Panc1 (cell line): ENCODE data around the gene PLCZ1. TPM values are rescaled to one million over a fixed set of nuclear protein-coding genes. Genes with fewer than 3 reads are reported as not detected.
"Not testable (repeated sequence)": the region's sequence is repeated elsewhere in the genome, so short reads cannot be mapped to it uniquely, and the experiment has no call there.

Experiments used
- ATAC-seq: fragments of 200-7000 bp; cut with Tn5 transposase; 2 replicates; pipeline ENCODE4 v1.9.1; 2020; ENCODE audit warnings: mild to moderate bottlenecking, moderate library complexity
- BruUV-seq: library from RNA; stranded (reverse); fragments of 400-500 nt; replicated peaks from 2 replicates; lab custom pipeline; 2021; lab: Mats Ljungman, UMichigan
- CTCF ChIA-PET: fragments of 300-600 bp; sonication (Branson Sonifier 250); formaldehyde crosslinking; loops from one replicate; lab custom pipeline; 2022; ENCODE audit warnings: antibody characterized with exemption; lab: Charles Lee
- POLR2A ChIA-PET: fragments of 300-600 bp; sonication (Branson Sonifier 250); formaldehyde crosslinking; loops from one replicate; lab custom pipeline; 2022; ENCODE audit warnings: antibody characterized with exemption; lab: Charles Lee
- DNase-seq: peaks from one replicate; pipeline ENCODE4 v3.0.0-alpha.2; 2010; ENCODE audit warnings: low read depth, low spot score
- H3K27ac ChIP-seq: 2 replicates; pipeline ENCODE4 v1.5.1; 2011; ENCODE audit warnings: mild to moderate bottlenecking, low read length, inconsistent platforms
- H3K27me3 ChIP-seq: fragments of 200-500 bp; sonication (Bioruptor generic); 2 replicates; pipeline ENCODE4 v1.6.0; 2014; ENCODE audit warnings: low read length, inconsistent platforms; ENCODE audit not compliant: control insufficient read depth, insufficient read depth
- H3K36me3 ChIP-seq: fragments of 200-500 bp; sonication (Bioruptor generic); 2 replicates; pipeline ENCODE4 v1.5.1; 2014; ENCODE audit warnings: inconsistent platforms, mild to moderate bottlenecking, low read length, moderate library complexity; ENCODE audit not compliant: control insufficient read depth, insufficient read depth
- H3K4me1 ChIP-seq: 2 replicates; pipeline ENCODE4 v1.5.1; 2011; ENCODE audit warnings: inconsistent platforms, mild to moderate bottlenecking, low read length, moderate library complexity; ENCODE audit not compliant: control insufficient read depth, insufficient read depth
- H3K4me3 ChIP-seq, 2 experiments: 2 replicates each; pipeline ENCODE4 v1.5.1; 2011 to 2012; ENCODE audit warnings: low read depth in 2 of 2, low read length in 2 of 2, mild to moderate bottlenecking in 2 of 2, inconsistent platforms in 1 of 2, moderate library complexity in 1 of 2
- H3K9me3 ChIP-seq: fragments of 200-500 bp; sonication (Bioruptor generic); 2 replicates; pipeline ENCODE4 v1.5.1; 2014; ENCODE audit warnings: low read depth, mild to moderate bottlenecking, inconsistent platforms, low read length, moderate library complexity; ENCODE audit not compliant: control insufficient read depth, insufficient read depth
- POLR2AphosphoS5 ChIP-seq: IDR thresholded peaks from 2 replicates; pipeline ENCODE4 v1.6.1; 2012; ENCODE audit warnings: mild to moderate bottlenecking, low read depth, low read length, moderate library complexity
- SIN3A ChIP-seq: IDR thresholded peaks from 2 replicates; pipeline ENCODE4 v1.6.1; 2012; ENCODE audit warnings: low read depth, mild to moderate bottlenecking, low read length, moderate library complexity, borderline replicate concordance; ENCODE audit not compliant: insufficient read depth
- TCF7L2 ChIP-seq: IDR thresholded peaks from 2 replicates; pipeline ENCODE4 v1.6.1; 2011; ENCODE audit warnings: mild to moderate bottlenecking, low read depth, low read length, inconsistent platforms
- in situ Hi-C: cut with HindIII; loops from 2 replicates; pipeline ENCODE4 v1.10.0; 2016; ENCODE audit warnings: low sequenced_read_pairs, low pct_unique_long_range_greater_than_20kb
- intact Hi-C: fragments of 100-400 bp; cut with micrococcal nuclease; formaldehyde crosslinking; loops from one replicate; pipeline ENCODE4 v1.10.0; 2022; ENCODE audit not compliant: unreplicated experiment
- total RNA-seq: library from RNA; stranded (reverse); gene quantifications from one replicate; pipeline ENCODE4 v1.2.1, GENCODE V29; 2021; ENCODE audit not compliant: unreplicated experiment
- TF ChIP-seq, protein P1 (sequence below), 2 experiments: IDR thresholded peaks; 2 replicates each; pipeline ENCODE4 v1.6.1; 2011 to 2012; ENCODE audit warnings: low read depth in 2 of 2, control low read depth in 1 of 2, low read length in 1 of 2, mild to moderate bottlenecking in 1 of 2, moderate library complexity in 1 of 2; ENCODE audit not compliant: insufficient read depth in 1 of 2
- TF ChIP-seq, protein P2 (sequence below): fragments of 450-650 bp; IDR thresholded peaks from 2 replicates; pipeline ENCODE4 v1.5.1; 2017; ENCODE audit warnings: mild to moderate bottlenecking

PLCZ1 gene
- total RNA-seq, 1 experiment from 2014 or later: not detected

DNA sequence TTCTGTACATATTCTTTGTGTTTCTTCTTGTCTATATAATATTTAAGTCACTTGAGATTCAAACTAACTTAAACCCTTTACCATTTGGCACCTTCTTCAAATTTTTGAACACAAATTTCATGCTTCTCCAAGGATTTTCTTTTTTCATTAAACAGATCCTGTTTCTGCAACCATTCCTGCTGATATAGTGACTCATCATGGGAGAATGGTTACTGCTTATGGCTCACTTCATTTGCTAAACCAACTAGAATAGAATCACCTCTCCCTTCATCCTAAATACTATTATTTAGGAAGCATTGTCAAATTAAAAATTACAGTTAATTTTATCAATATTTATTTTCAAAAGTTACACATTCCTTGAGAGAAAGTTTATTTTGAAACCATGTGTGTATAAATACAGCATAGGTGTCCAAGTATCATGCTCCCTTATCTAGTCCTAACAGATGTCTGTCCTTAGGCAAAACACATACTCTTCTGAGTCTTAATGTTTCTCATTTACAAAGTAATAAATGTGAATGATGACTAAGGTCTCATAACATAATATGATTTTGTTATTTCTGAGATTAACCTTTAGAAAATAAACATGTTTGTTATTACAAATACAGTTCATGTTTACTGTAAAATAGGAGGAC is 40.7 kb downstream of the PLCZ1 start:
- H3K36me3 ChIP-seq: no peaks in the 10 kb centered on the region
- DNase-seq (no peak), ATAC-seq (no peak)
- intact Hi-C loops: no loop called here
- POLR2A ChIA-PET: no interaction called here
- no peak overlapping the region for H3K4me3 ChIP-seq
- CTCF ChIA-PET: no interaction called here
- no TSS peak for BruUV-seq
- H3K27ac ChIP-seq: no peak overlapping the region
- no peaks in the 10 kb centered on the region for H3K9me3 ChIP-seq
- in situ Hi-C loops: no loop called here
- H3K27me3 ChIP-seq: no peaks in the 10 kb centered on the region
- H3K4me1 ChIP-seq: no peaks in the 10 kb centered on the region
- TF ChIP-seq, protein P1, sequence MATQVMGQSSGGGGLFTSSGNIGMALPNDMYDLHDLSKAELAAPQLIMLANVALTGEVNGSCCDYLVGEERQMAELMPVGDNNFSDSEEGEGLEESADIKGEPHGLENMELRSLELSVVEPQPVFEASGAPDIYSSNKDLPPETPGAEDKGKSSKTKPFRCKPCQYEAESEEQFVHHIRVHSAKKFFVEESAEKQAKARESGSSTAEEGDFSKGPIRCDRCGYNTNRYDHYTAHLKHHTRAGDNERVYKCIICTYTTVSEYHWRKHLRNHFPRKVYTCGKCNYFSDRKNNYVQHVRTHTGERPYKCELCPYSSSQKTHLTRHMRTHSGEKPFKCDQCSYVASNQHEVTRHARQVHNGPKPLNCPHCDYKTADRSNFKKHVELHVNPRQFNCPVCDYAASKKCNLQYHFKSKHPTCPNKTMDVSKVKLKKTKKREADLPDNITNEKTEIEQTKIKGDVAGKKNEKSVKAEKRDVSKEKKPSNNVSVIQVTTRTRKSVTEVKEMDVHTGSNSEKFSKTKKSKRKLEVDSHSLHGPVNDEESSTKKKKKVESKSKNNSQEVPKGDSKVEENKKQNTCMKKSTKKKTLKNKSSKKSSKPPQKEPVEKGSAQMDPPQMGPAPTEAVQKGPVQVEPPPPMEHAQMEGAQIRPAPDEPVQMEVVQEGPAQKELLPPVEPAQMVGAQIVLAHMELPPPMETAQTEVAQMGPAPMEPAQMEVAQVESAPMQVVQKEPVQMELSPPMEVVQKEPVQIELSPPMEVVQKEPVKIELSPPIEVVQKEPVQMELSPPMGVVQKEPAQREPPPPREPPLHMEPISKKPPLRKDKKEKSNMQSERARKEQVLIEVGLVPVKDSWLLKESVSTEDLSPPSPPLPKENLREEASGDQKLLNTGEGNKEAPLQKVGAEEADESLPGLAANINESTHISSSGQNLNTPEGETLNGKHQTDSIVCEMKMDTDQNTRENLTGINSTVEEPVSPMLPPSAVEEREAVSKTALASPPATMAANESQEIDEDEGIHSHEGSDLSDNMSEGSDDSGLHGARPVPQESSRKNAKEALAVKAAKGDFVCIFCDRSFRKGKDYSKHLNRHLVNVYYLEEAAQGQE (IDR thresholded peaks at IDR 0.05; ENCODE audit: insufficient read depth in 1 of 2, low read depth in 2 of 2, low read length in 1 of 2): no peak
- TF ChIP-seq, protein P2, sequence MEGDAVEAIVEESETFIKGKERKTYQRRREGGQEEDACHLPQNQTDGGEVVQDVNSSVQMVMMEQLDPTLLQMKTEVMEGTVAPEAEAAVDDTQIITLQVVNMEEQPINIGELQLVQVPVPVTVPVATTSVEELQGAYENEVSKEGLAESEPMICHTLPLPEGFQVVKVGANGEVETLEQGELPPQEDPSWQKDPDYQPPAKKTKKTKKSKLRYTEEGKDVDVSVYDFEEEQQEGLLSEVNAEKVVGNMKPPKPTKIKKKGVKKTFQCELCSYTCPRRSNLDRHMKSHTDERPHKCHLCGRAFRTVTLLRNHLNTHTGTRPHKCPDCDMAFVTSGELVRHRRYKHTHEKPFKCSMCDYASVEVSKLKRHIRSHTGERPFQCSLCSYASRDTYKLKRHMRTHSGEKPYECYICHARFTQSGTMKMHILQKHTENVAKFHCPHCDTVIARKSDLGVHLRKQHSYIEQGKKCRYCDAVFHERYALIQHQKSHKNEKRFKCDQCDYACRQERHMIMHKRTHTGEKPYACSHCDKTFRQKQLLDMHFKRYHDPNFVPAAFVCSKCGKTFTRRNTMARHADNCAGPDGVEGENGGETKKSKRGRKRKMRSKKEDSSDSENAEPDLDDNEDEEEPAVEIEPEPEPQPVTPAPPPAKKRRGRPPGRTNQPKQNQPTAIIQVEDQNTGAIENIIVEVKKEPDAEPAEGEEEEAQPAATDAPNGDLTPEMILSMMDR: no peak
- TF ChIP-seq POLR2AphosphoS5 (no peak), TCF7L2 (no peak), SIN3A (no peak)

DNA sequence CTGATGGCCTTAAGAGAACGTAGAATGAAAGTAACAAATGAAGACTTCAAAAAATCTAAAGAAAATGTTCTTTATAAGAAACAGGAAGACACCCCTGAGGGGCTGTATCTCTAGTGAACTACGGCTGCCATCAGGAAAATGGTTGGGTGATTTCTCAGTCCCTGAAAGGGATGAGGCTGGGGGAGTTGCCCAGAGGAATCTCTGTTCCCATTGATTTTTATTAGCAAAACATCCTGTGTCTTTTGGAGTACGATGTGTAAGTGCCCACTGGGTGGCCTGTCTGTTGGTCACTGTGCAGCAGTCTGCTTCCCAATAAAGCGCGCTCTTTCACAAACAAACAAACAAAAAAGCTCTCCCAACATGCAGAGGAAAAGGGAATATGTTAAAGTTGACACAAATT is 43.8 kb downstream of the PLCZ1 start:
- H3K4me1 ChIP-seq, intact Hi-C loops, DNase-seq, H3K36me3 ChIP-seq, H3K4me3 ChIP-seq, POLR2A ChIA-PET, CTCF ChIA-PET, H3K9me3 ChIP-seq, BruUV-seq, H3K27ac ChIP-seq, H3K27me3 ChIP-seq, in situ Hi-C loops, ATAC-seq: not testable (repeated sequence)

DNA sequence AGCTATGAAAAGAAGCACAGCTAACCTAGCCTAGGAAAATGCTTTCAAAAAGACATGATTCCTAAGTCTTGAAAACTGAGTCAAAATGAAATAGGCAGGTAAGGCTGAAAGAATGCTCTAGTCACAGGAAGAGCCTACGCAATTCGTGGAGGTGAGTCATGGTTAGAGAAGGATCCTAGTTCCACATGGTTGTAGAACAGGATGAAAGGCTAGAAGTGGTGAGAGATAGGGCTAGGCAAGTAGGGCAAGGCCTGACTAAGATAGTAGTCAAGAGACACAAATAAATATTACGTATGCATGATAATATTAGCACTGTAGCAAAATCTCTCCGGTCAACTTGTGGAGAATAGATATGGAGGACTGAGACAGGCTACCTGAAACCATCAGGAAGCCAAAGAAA is 47.2 kb downstream of the PLCZ1 start:
- no peaks in the 10 kb centered on the region for H3K9me3 ChIP-seq
- no peak overlapping the region for H3K4me3 ChIP-seq
- H3K27ac ChIP-seq: no peak overlapping the region
- no TSS peak for BruUV-seq
- no peak for TF ChIP-seq POLR2AphosphoS5
- TF ChIP-seq, protein P2: no peak
- no peak for TF ChIP-seq SIN3A
- TF ChIP-seq TCF7L2: no peak
- TF ChIP-seq, protein P1 (IDR thresholded peaks at IDR 0.05; ENCODE audit: insufficient read depth in 1 of 2, low read depth in 2 of 2, low read length in 1 of 2): no peak
- ChIA-PET POLR2A (no interaction called here), CTCF (no interaction called here)
- ATAC-seq: no peak
- no peaks in the 10 kb centered on the region for H3K36me3 ChIP-seq
- in situ Hi-C loops (no loop called here), intact Hi-C loops (no loop called here)
- DNase-seq: no peak
- no peaks in the 10 kb centered on the region for H3K4me1 ChIP-seq
- H3K27me3 ChIP-seq: no peaks in the 10 kb centered on the region
